ENCODE results near the gene SEPTIN1. TPM values are rescaled to one million over a fixed set of nuclear protein-coding genes. Genes with fewer than 3 reads are reported as not detected.
A peak's percentile ranks its signal among the peaks of the same experiment; 100 is the strongest.

The SEPTIN1 gene
- total RNA-seq, 1 experiment from 2014 or later: 1.4 TPM

GRCh38 chr16:30381291-30382041 lies 895 bp downstream of the SEPTIN1 start:
- Histone ChIP-seq H3K27ac (ENCODE audit: insufficient read length, low read depth, low read length) (no peak overlapping the region), H2BK20ac (ENCODE audit: low read depth, low read length, poor library complexity, severe bottlenecking) (no peak overlapping the region)
- peak overlapping the region in 2 of 3 experiments; percentile 68 to 80; a peak in 3 of 7 replicates for H3K27ac Mint-ChIP-seq

More at GRCh38 chr16:30381291-30382041, 895 bp downstream of the SEPTIN1 start:
- Mint-ChIP-seq H3K4me1 (peaks cover 16 to 26% of the 10 kb centered on the region in 2 experiments), H3K27me3 (ENCODE audit: low read depth) (no peaks in the 10 kb centered on the region; the same call in 1 of the 2 replicates), H3K4me3 (peak overlapping the region in 1 of 2 experiments; percentile 18; a peak in 2 of 5 replicates), H3K9me3 (peaks cover 0 to 2% of the 10 kb centered on the region in 2 experiments; a peak in 2 of 5 replicates), H3K36me3 (ENCODE audit: insufficient read depth in 1 of 3, low read depth in 3 of 3) (peaks cover 2 to 4% (median 2%) of the 10 kb centered on the region in 3 experiments; a peak in 4 of 7 replicates)
- no peaks in the 10 kb centered on the region for H3K79me1 ChIP-seq (ENCODE audit: insufficient read depth, low read depth, low read length, poor library complexity, severe bottlenecking)
- H2BK5ac ChIP-seq (ENCODE audit: insufficient read length, low read length): no peak overlapping the region
- no peak for TF ChIP-seq CTCF (conservative IDR thresholded peaks at IDR 0.05)
- H4K91ac ChIP-seq (ENCODE audit: insufficient read length, low read depth, low read length): no peak overlapping the region
- no peaks in the 10 kb centered on the region for H3K27me3 ChIP-seq (ENCODE audit: insufficient read depth, low read length)
- no peak overlapping the region for H3K23ac ChIP-seq (ENCODE audit: insufficient read length, low read depth, low read length)
- H3K4me1 ChIP-seq (ENCODE audit: insufficient read depth, low read length): no peaks in the 10 kb centered on the region; the same call in 1 of the 2 replicates
- H2BK12ac ChIP-seq (ENCODE audit: insufficient read length, low read depth, low read length): no peak overlapping the region
- no peak overlapping the region for H2AK5ac ChIP-seq (ENCODE audit: insufficient read length, low read length)
- H3K4me2 ChIP-seq (ENCODE audit: insufficient read depth, insufficient read length, low read length): no peak overlapping the region
- H3K79me2 ChIP-seq (ENCODE audit: insufficient read depth, low read length): no peaks in the 10 kb centered on the region
- no peak overlapping the region for H3K56ac ChIP-seq (ENCODE audit: insufficient read length, low read depth, low read length)
- peaks cover 13% of the 10 kb centered on the region for H3K23me2 ChIP-seq (ENCODE audit: insufficient read length, low read depth, low read length, poor library complexity, severe bottlenecking)
- H4K20me1 ChIP-seq (ENCODE audit: control insufficient read depth, insufficient read depth, insufficient read length): no peaks in the 10 kb centered on the region
- no peak overlapping the region for H3T11ph ChIP-seq (ENCODE audit: low read length)
- H2BK120ac ChIP-seq (ENCODE audit: low read depth, low read length, poor library complexity, severe bottlenecking): no peak overlapping the region
- H4K8ac ChIP-seq (replicated peaks; ENCODE audit: insufficient read length, low read depth, low read length): no peak overlapping the region
- no peaks in the 10 kb centered on the region for H3K9me3 ChIP-seq (ENCODE audit: control insufficient read depth, low read depth, low read length)
- no peak overlapping the region for H3K18ac ChIP-seq (ENCODE audit: insufficient read length, low read depth, low read length)
- H2AFZ ChIP-seq (ENCODE audit: low read length): no peak overlapping the region
- no peak overlapping the region for H3K14ac ChIP-seq (ENCODE audit: insufficient read depth, low read length)
- H4K5ac ChIP-seq (ENCODE audit: insufficient read length, low read depth, low read length): no peak overlapping the region
- no CpG with 5 or more reads among the region's 13 CpGs for WGBS (ENCODE audit: extremely low coverage, insufficient read length, low lambda C conversion rate)
- no peak for DNase-seq
- H3K9ac ChIP-seq (ENCODE audit: extremely low read depth, insufficient read length, low read length): no peak overlapping the region
- H2BK15ac ChIP-seq (ENCODE audit: low read depth, low read length): no peak overlapping the region
- H3K4ac ChIP-seq (ENCODE audit: low read depth, low read length): no peak overlapping the region
